Gastrocnemius medialis (tissue), 4 donors: ENCODE results near the gene ATF4. TPM values are rescaled to one million over a fixed set of nuclear protein-coding genes. Genes with fewer than 3 reads are reported as not detected.

Source experiments
- ATAC-seq, 2 donors: fragments of 150-250 bp; one replicate each; pipeline ENCODE4 v1.9.1; 2016
- DNase-seq, 2 donors: peaks; one replicate each; pipeline ENCODE4 v3.0.0-alpha.2; 2019
- H3K27ac ChIP-seq, 4 donors: fragments of 200-600 bp; sonication (generic); 1 replicate in 1 of 4; 2 replicates in 3 of 4; pipeline ENCODE4 v1.5.1; 2016 to 2018; ENCODE audit warnings: mild to moderate bottlenecking in 2 of 4, moderate library complexity in 1 of 4
- H3K27me3 ChIP-seq, 3 donors: fragments of 200-600 bp; sonication (generic) in 2 of 3; 1 replicate in 1 of 3; 2 replicates in 2 of 3; pipeline versions ENCODE4 v1.5.1 to v1.6.0; 2016 to 2019; ENCODE audit warnings: mild to moderate bottlenecking in 1 of 3, moderate library complexity in 1 of 3
- H3K36me3 ChIP-seq, 2 donors: fragments of 200-600 bp; sonication (generic) in 1 of 2; one replicate each; pipeline ENCODE4 v1.5.1; 2017 to 2018
- H3K4me1 ChIP-seq, 2 donors: fragments of 200-600 bp; sonication (generic) in 1 of 2; one replicate each; pipeline ENCODE4 v1.5.1; 2016 to 2017; ENCODE audit warnings: mild to moderate bottlenecking in 2 of 2
- H3K4me3 ChIP-seq, 4 donors: fragments of 200-600 bp; sonication (generic) in 3 of 4; 1 replicate in 1 of 4; 2 replicates in 3 of 4; pipeline ENCODE4 v1.5.1; 2016 to 2019; ENCODE audit warnings: mild to moderate bottlenecking in 2 of 4
- H3K9me3 ChIP-seq, 3 donors: fragments of 200-600 bp; sonication (generic) in 2 of 3; 1 replicate in 1 of 3; 2 replicates in 2 of 3; pipeline ENCODE4 v1.5.1; 2016 to 2019
- CTCF ChIP-seq, 5 experiments: fragments of 450-650 bp in 3 of 5; fragments of 200-600 bp in 2 of 5; sonication (generic) in 2 of 5; IDR thresholded peaks in 4 of 5; conservative IDR thresholded peaks in 1 of 5; 1 replicate in 4 of 5; 2 replicates in 1 of 5; pipeline ENCODE4 v1.5.1; 2016 to 2019; ENCODE audit warnings: antibody characterized with exemption in 5 of 5, mild to moderate bottlenecking in 3 of 5, moderate library complexity in 3 of 5
- POLR2A ChIP-seq, 2 donors: fragments of 450-650 bp; IDR thresholded peaks; one replicate each; pipeline ENCODE4 v1.6.1; 2017; ENCODE audit warnings: antibody characterized with exemption in 2 of 2, mild to moderate bottlenecking in 2 of 2, moderate library complexity in 2 of 2
- in situ Hi-C, 4 donors: fragments of 200-750 bp; cut with MboI; loops; one replicate each; pipeline versions ENCODE4 v1.15.0 to v1.8.0; 2017; ENCODE audit warnings: low sequenced_read_pairs in 4 of 4
- intact Hi-C: fragments of 100-400 bp; cut with DNase I; formaldehyde crosslinking; loops from one replicate; pipeline ENCODE4 v1.15.1; 2023; ENCODE audit warnings: low total_unique reads
- total RNA-seq, 4 donors: library from RNA; depleted of rRNA; stranded (reverse); fragments of >200 nt; gene quantifications; one replicate each; pipeline versions ENCODE4 v1.1.0 to v1.2.3, GENCODE V29; 2016

ATF4 gene
- total RNA-seq, 4 donors from 2014 or later: 480 to 666 (median 533) TPM

GRCh38 chr22:39474351-39475111, 45.8 kb upstream of the ATF4 start:
- DNase-seq: no peak
- Histone ChIP-seq H3K4me1 (peaks cover 8 to 15% of the 10 kb centered on the region in 2 donors), H3K4me3 (no peak overlapping the region), H3K36me3 (no peaks in the 10 kb centered on the region), H3K27me3 (no peaks in the 10 kb centered on the region), H3K27ac (no peak overlapping the region), H3K9me3 (no peaks in the 10 kb centered on the region)
- TF ChIP-seq CTCF (IDR thresholded peaks at IDR 0.05 in 4 of 5, conservative IDR thresholded peaks at IDR 0.05 in 1 of 5) (no peak), POLR2A (IDR thresholded peaks at IDR 0.05) (no peak)
- intact Hi-C loops (no loop called here), in situ Hi-C loops (no loop called here)
- ATAC-seq: no peak

- in situ Hi-C loops (no loop called here), intact Hi-C loops (no loop called here)
- ATAC-seq: no peak
- Histone ChIP-seq H3K9me3 (no peaks in the 10 kb centered on the region), H3K36me3 (no peaks in the 10 kb centered on the region), H3K4me3 (no peak overlapping the region), H3K4me1 (peaks cover 8 to 12% of the 10 kb centered on the region in 2 donors), H3K27me3 (no peaks in the 10 kb centered on the region), H3K27ac (peak overlapping the region in 3 of 4 donors; percentile 10 to 25 (median 18))
- DNase-seq: no peak
- TF ChIP-seq POLR2A (IDR thresholded peaks at IDR 0.05) (no peak), CTCF (IDR thresholded peaks at IDR 0.05 in 4 of 5, conservative IDR thresholded peaks at IDR 0.05 in 1 of 5) (no peak)
Measured at GRCh38 chr22:39475337-39475736, 45.0 kb upstream of the ATF4 start.

GRCh38 chr22:39475902-39476301, 44.5 kb upstream of the ATF4 start:
- peak overlapping the region in 1 of 4 donors; percentile 18 for H3K27ac ChIP-seq
- peaks cover 8 to 10% of the 10 kb centered on the region in 2 donors for H3K4me1 ChIP-seq
- H3K4me3 ChIP-seq: no peak overlapping the region
- TF ChIP-seq CTCF (IDR thresholded peaks at IDR 0.05 in 4 of 5, conservative IDR thresholded peaks at IDR 0.05 in 1 of 5) (no peak), POLR2A (IDR thresholded peaks at IDR 0.05) (no peak)
- DNase-seq: no peak
- no peak for ATAC-seq
- in situ Hi-C loops (no loop called here), intact Hi-C loops (no loop called here)
- H3K27me3 ChIP-seq: no peaks in the 10 kb centered on the region
- no peaks in the 10 kb centered on the region for H3K36me3 ChIP-seq
- H3K9me3 ChIP-seq: no peaks in the 10 kb centered on the region

- in situ Hi-C loops: no loop called here
- peaks cover 7 to 8% of the 10 kb centered on the region in 2 donors for H3K4me1 ChIP-seq
- no peak for TF ChIP-seq POLR2A (IDR thresholded peaks at IDR 0.05)
- TF ChIP-seq CTCF (IDR thresholded peaks at IDR 0.05 in 4 of 5, conservative IDR thresholded peaks at IDR 0.05 in 1 of 5): no peak
- no peaks in the 10 kb centered on the region for H3K27me3 ChIP-seq
- DNase-seq: no peak
- H3K36me3 ChIP-seq: no peaks in the 10 kb centered on the region
- intact Hi-C loops: no loop called here
- ATAC-seq: no peak
- H3K27ac ChIP-seq: peak overlapping the region in 1 of 4 donors; percentile 18
- no peaks in the 10 kb centered on the region for H3K9me3 ChIP-seq
- H3K4me3 ChIP-seq: no peak overlapping the region
Measured at GRCh38 chr22:39476664-39477063, 43.7 kb upstream of the ATF4 start.
